AG09309 (cell line): ENCODE measurements around the gene NRG3.

Experiments
- DNase-seq: peaks from one replicate; pipeline ENCODE4 v3.0.0-alpha.2; 2010; ENCODE audit warnings: low read depth
- H3K4me3 ChIP-seq: 2 replicates; pipeline ENCODE4 v1.5.1; 2011; ENCODE audit warnings: mild to moderate bottlenecking, low read depth, low read length, moderate library complexity; ENCODE audit not compliant: control insufficient read depth
- TF ChIP-seq, protein P1 (sequence below): IDR thresholded peaks from 2 replicates; pipeline ENCODE4 v1.5.1; 2011; ENCODE audit warnings: mild to moderate bottlenecking, low read depth, low read length, inconsistent platforms; ENCODE audit not compliant: insufficient read depth, control insufficient read depth; ENCODE audit errors: missing control alignments

NRG3 gene

DNA sequence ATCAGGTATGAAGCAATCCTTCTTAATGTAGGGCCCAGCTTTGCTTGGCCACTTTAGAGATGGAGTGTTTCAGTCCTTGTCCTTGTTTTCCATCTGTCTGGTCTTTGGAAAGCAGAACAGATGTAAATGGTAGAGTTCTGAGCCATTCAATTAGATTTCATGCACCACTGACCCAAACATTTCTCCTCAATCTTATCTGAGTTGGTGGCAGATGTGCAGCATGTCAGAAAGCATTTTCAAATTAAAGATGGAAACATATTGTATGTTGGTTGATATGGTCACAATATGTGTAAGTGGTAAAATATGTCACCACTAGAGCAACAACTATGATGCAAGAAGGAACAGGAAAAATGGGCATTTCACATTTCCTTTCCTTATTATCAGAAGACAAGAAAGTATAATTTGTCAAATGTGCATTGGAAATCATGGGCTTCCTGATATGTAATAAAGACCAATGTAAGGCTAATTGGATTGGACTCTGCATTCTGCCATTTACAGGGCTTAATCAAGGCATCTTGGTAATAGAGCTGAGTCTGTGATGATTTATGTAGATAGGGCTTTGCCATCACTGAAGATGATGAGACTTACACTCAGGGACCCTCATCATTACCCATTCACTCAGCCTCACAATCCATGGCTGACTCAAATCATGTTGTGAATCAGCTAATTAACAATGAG lies 750.7 kb downstream of the NRG3 start:
- TF ChIP-seq, protein P1, sequence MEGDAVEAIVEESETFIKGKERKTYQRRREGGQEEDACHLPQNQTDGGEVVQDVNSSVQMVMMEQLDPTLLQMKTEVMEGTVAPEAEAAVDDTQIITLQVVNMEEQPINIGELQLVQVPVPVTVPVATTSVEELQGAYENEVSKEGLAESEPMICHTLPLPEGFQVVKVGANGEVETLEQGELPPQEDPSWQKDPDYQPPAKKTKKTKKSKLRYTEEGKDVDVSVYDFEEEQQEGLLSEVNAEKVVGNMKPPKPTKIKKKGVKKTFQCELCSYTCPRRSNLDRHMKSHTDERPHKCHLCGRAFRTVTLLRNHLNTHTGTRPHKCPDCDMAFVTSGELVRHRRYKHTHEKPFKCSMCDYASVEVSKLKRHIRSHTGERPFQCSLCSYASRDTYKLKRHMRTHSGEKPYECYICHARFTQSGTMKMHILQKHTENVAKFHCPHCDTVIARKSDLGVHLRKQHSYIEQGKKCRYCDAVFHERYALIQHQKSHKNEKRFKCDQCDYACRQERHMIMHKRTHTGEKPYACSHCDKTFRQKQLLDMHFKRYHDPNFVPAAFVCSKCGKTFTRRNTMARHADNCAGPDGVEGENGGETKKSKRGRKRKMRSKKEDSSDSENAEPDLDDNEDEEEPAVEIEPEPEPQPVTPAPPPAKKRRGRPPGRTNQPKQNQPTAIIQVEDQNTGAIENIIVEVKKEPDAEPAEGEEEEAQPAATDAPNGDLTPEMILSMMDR = no peak
- no peak for DNase-seq
- H3K4me3 ChIP-seq = no peak overlapping the region

DNA sequence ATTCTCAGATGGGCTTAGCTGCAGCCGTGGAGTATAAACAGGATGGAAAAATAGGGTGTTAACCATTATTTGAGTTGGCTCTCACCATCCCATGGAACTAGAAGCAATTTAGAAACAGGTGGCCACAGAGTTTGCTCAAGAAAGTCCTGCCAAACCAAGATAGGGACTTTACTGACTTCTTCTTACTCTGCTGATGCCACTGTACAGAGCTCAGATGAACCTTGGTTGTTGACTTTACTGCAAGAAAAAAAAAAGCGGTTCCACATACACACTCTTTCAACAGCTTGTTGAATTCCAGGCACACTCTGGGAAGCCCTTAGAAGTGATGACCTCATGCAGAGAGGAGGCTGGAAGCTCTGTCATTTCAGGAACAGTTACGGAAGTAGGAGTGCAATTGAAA lies 753.4 kb downstream of the NRG3 start:
- no peak for DNase-seq
- TF ChIP-seq, protein P1 = no peak
- no peak overlapping the region for H3K4me3 ChIP-seq

GRCh38 chr10:82643076-82643475 lies 768.1 kb downstream of the NRG3 start:
- no peak overlapping the region for H3K4me3 ChIP-seq
- TF ChIP-seq, protein P1 = no peak
- no peak for DNase-seq

DNA sequence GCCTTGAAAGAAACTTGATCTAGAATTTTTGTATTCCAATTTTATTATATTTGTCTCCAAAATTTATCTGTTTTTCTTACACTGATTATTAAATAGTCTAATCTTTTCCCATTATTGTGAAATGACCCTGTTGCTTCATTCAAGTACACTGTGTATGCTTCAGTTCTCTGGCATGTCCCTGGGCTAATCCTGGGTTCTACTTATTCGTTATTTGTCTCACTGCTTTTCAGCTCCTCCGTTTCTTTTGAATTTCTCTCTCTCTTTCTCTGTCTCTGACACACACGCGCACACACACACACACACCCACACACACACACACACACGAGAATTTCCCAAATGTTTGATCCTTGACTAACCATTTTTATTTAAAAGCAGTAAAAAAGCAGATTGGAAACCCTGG lies 768.6 kb downstream of the NRG3 start:
- H3K4me3 ChIP-seq = no peak overlapping the region
- TF ChIP-seq, protein P1 = no peak
- DNase-seq = no peak

GRCh38 chr10:82645221-82645620 lies 770.2 kb downstream of the NRG3 start:
- DNase-seq = no peak
- H3K4me3 ChIP-seq = no peak overlapping the region
- TF ChIP-seq, protein P1 = no peak

- DNase-seq = no peak
- H3K4me3 ChIP-seq = no peak overlapping the region
- TF ChIP-seq, protein P1 = no peak
Observed at GRCh38 chr10:82653244-82654155, 778.5 kb downstream of the NRG3 start.
